WTC11 (cell line): ENCODE measurements around the gene COX14. TPM values are rescaled to one million over a fixed set of nuclear protein-coding genes. Genes with fewer than 3 reads are reported as not detected.

Source experiments
- CBFB ChIP-seq: sonication (generic); formaldehyde crosslinking; IDR thresholded peaks from 2 replicates; pipeline ENCODE4 v1.8.1; 2022; ENCODE audit warnings: mild to moderate bottlenecking, low read depth, missing genetic modification reagents
- CREB1 ChIP-seq: sonication (generic); formaldehyde crosslinking; IDR thresholded peaks from 2 replicates; pipeline ENCODE4 v1.8.0; 2023; ENCODE audit warnings: mild to moderate bottlenecking, missing genetic modification reagents
- CTCF ChIP-seq: fragments of 200-600 bp; IDR thresholded peaks from 2 replicates; pipeline ENCODE4 v1.8.0; 2022; ENCODE audit warnings: antibody characterized with exemption
- ESRRA ChIP-seq: sonication (generic); formaldehyde crosslinking; IDR thresholded peaks from 2 replicates; pipeline ENCODE4 v1.8.1; 2022; ENCODE audit warnings: mild to moderate bottlenecking, missing genetic modification reagents, borderline replicate concordance
- GRHL2 ChIP-seq: fragments of 250-450 bp; sonication (Bioruptor Pico); IDR thresholded peaks from 2 replicates; pipeline ENCODE4 v1.8.0; 2022; ENCODE audit warnings: mild to moderate bottlenecking, moderate library complexity; ENCODE audit not compliant: insufficient replicate concordance, severe bottlenecking
- HMGA2 ChIP-seq: fragments of 250-450 bp; sonication (Bioruptor Pico); IDR thresholded peaks from 2 replicates; pipeline ENCODE4 v1.4.0; 2021; ENCODE audit warnings: mild to moderate bottlenecking, moderate library complexity
- MXD4 ChIP-seq: fragments of 250-450 bp; sonication (Bioruptor Pico); IDR thresholded peaks from 2 replicates; pipeline ENCODE4 v1.8.0; 2021; ENCODE audit warnings: mild to moderate bottlenecking, moderate library complexity, borderline replicate concordance
- MYBL2 ChIP-seq: sonication (generic); formaldehyde crosslinking; IDR thresholded peaks from 2 replicates; pipeline ENCODE4 v1.8.1; 2023; ENCODE audit warnings: mild to moderate bottlenecking, moderate library complexity, missing genetic modification reagents
- NFATC4 ChIP-seq: fragments of 250-450 bp; sonication (Bioruptor Pico); IDR thresholded peaks from 2 replicates; pipeline ENCODE4 v1.9.0; 2021; ENCODE audit warnings: mild to moderate bottlenecking
- NFE2L1 ChIP-seq: sonication (generic); formaldehyde crosslinking; IDR thresholded peaks from 2 replicates; pipeline ENCODE4 v1.8.1; 2023; ENCODE audit warnings: missing genetic modification reagents
- NFYB ChIP-seq: sonication (generic); formaldehyde crosslinking; conservative IDR thresholded peaks from 2 replicates; pipeline ENCODE4 v1.8.0; 2022; ENCODE audit warnings: low read depth, missing genetic modification reagents
- NR3C1 ChIP-seq: sonication (generic); formaldehyde crosslinking; conservative IDR thresholded peaks from 2 replicates; pipeline ENCODE4 v1.8.1; 2023; ENCODE audit warnings: low read depth, mild to moderate bottlenecking, missing genetic modification reagents
- PRRX2 ChIP-seq: fragments of 250-450 bp; sonication (Bioruptor Pico); IDR thresholded peaks from 2 replicates; pipeline ENCODE4 v1.8.0; 2021; ENCODE audit warnings: mild to moderate bottlenecking
- SMAD3 ChIP-seq: sonication (generic); formaldehyde crosslinking; IDR thresholded peaks from 2 replicates; pipeline ENCODE4 v1.8.0; 2022; ENCODE audit warnings: missing genetic modification reagents, mild to moderate bottlenecking, borderline replicate concordance
- SMAD4 ChIP-seq: sonication (generic); formaldehyde crosslinking; IDR thresholded peaks from 2 replicates; pipeline ENCODE4 v1.8.0; 2022; ENCODE audit warnings: mild to moderate bottlenecking, missing genetic modification reagents
- SOX15 ChIP-seq: fragments of 250-450 bp; sonication (Bioruptor Pico); IDR thresholded peaks from 2 replicates; pipeline ENCODE4 v1.9.0; 2021; ENCODE audit warnings: mild to moderate bottlenecking
- SP1 ChIP-seq: sonication (generic); formaldehyde crosslinking; conservative IDR thresholded peaks from 2 replicates; pipeline ENCODE4 v1.8.1; 2022; ENCODE audit warnings: missing genetic modification reagents
- STAT6 ChIP-seq: sonication (generic); formaldehyde crosslinking; conservative IDR thresholded peaks from 2 replicates; pipeline ENCODE4 v1.8.1; 2023; ENCODE audit warnings: mild to moderate bottlenecking, low read depth, missing genetic modification reagents, moderate library complexity
- TP53 ChIP-seq: sonication (generic); formaldehyde crosslinking; IDR thresholded peaks from 2 replicates; pipeline ENCODE4 v1.8.1; 2023; ENCODE audit warnings: mild to moderate bottlenecking, missing genetic modification reagents
- ZBTB21 ChIP-seq: sonication (generic); formaldehyde crosslinking; IDR thresholded peaks from 2 replicates; pipeline ENCODE4 v1.8.1; 2023; ENCODE audit warnings: mild to moderate bottlenecking, missing genetic modification reagents, borderline replicate concordance
- ZMAT4 ChIP-seq: fragments of 250-450 bp; sonication (Bioruptor Pico); IDR thresholded peaks from 2 replicates; pipeline ENCODE4 v1.9.0; 2021; ENCODE audit warnings: mild to moderate bottlenecking
- ZNF121 ChIP-seq: sonication (generic); formaldehyde crosslinking; IDR thresholded peaks from 2 replicates; pipeline ENCODE4 v1.8.0; 2023; ENCODE audit warnings: missing genetic modification reagents
- ZNF138 ChIP-seq: sonication (generic); formaldehyde crosslinking; conservative IDR thresholded peaks from 2 replicates; pipeline ENCODE4 v1.8.1; 2022; ENCODE audit warnings: mild to moderate bottlenecking, moderate library complexity, missing genetic modification reagents
- ZNF416 ChIP-seq: fragments of 250-450 bp; sonication (Bioruptor Pico); IDR thresholded peaks from 2 replicates; pipeline ENCODE4 v1.9.0; 2021; ENCODE audit warnings: mild to moderate bottlenecking, inconsistent platforms
- ZNF423 ChIP-seq: fragments of 250-450 bp; sonication (Bioruptor Pico); IDR thresholded peaks from 2 replicates; pipeline ENCODE4 v2.1.2; 2022; ENCODE audit warnings: mild to moderate bottlenecking, moderate library complexity
- ZNF425 ChIP-seq: fragments of 250-450 bp; sonication (Bioruptor Pico); conservative IDR thresholded peaks from 2 replicates; pipeline ENCODE4 v1.9.0; 2021; ENCODE audit warnings: mild to moderate bottlenecking
- total RNA-seq: library from RNA; stranded (reverse); gene quantifications from 3 replicates; pipeline ENCODE4 v1.2.3, GENCODE V29; 2021
- TF ChIP-seq, protein P1 (sequence below): sonication (generic); formaldehyde crosslinking; IDR thresholded peaks from 2 replicates; pipeline ENCODE4 v1.8.0; 2022; ENCODE audit warnings: mild to moderate bottlenecking, missing genetic modification reagents
- TF ChIP-seq, protein P2 (sequence below): sonication (generic); formaldehyde crosslinking; IDR thresholded peaks from 2 replicates; pipeline ENCODE4 v1.8.0; 2023; ENCODE audit warnings: mild to moderate bottlenecking, missing genetic modification reagents

Gene COX14
- total RNA-seq, 1 experiment from 2014 or later = 41.4 TPM

DNA sequence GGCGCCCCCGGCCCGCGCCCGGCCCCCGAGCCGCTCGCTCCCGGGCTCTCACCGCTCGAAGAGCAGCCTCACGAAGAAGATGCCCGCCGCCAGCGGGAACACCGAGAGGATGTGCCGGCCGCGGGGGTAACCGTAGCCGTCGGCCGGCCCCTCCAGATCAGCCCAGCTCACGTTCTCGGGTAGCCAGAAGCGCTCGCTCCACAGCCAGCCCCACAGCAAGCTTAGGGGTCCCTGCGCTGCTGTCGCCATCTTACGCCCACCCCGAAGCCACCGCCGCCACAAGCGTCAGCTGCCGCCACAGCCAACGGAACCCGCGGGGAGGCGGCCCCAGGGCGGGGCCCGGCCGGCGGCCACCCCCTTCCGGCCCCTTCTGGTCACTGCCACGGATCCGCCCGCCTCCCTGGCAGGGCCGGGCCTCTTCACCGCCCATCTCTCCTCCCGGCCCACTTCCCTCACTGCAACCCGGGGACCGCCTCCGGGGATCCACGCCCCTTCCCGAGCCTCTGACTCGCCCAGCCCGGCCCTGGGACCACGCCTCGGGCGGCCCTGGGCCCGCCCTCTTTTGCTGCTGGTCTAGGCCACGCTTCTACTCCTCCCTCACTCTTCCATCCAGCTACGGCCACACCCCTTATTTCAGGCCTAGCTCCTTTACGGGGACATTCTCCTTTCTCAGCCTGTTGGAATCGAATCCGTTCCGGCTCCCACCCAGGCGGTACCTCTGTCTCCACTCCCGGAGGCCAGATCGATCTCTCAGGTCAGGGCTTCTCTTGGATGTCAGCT, 55.2 kb downstream of the COX14 start, which contains the start of gene CERS5 (continued):
- no peak for TF ChIP-seq ZNF138 (CRISPR knock-in tag)
- no peak for TF ChIP-seq SOX15 (CRISPR knock-in tag)
- no peak for TF ChIP-seq NFE2L1 (CRISPR knock-in tag)
- TF ChIP-seq PRRX2 (CRISPR knock-in tag) = no peak
- TF ChIP-seq ZNF425 = no peak
- TF ChIP-seq ESRRA (CRISPR knock-in tag) = no peak
- TF ChIP-seq ZNF423 (CRISPR knock-in tag) = no peak
- TF ChIP-seq ZMAT4 (CRISPR knock-in tag) = no peak
- TF ChIP-seq, protein P1, sequence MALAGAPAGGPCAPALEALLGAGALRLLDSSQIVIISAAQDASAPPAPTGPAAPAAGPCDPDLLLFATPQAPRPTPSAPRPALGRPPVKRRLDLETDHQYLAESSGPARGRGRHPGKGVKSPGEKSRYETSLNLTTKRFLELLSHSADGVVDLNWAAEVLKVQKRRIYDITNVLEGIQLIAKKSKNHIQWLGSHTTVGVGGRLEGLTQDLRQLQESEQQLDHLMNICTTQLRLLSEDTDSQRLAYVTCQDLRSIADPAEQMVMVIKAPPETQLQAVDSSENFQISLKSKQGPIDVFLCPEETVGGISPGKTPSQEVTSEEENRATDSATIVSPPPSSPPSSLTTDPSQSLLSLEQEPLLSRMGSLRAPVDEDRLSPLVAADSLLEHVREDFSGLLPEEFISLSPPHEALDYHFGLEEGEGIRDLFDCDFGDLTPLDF (CRISPR knock-in tag) = no peak
- TF ChIP-seq MYBL2 (CRISPR knock-in tag) = 0 out of 2 replicates have a peak, but pooled peaks have one; percentile 63
- TF ChIP-seq GRHL2 (CRISPR knock-in tag) = no peak
- TF ChIP-seq STAT6 (CRISPR knock-in tag) = no peak
- no peak for TF ChIP-seq NFATC4 (CRISPR knock-in tag)
- TF ChIP-seq CTCF = 0 out of 2 replicates have a peak, but pooled peaks have one; percentile 23
- peak; percentile 74; the same call in 1 of the 2 replicates for TF ChIP-seq SP1
- TF ChIP-seq HMGA2 (CRISPR knock-in tag) = no peak
- peak; percentile 59; the same call in 1 of the 2 replicates for TF ChIP-seq ZNF416 (CRISPR knock-in tag)
- no peak for TF ChIP-seq TP53 (CRISPR knock-in tag)
- no peak for TF ChIP-seq CBFB (CRISPR knock-in tag)
- TF ChIP-seq SMAD3 (CRISPR knock-in tag) = no peak
- TF ChIP-seq NR3C1 (CRISPR knock-in tag) = no peak
- TF ChIP-seq, protein P2, sequence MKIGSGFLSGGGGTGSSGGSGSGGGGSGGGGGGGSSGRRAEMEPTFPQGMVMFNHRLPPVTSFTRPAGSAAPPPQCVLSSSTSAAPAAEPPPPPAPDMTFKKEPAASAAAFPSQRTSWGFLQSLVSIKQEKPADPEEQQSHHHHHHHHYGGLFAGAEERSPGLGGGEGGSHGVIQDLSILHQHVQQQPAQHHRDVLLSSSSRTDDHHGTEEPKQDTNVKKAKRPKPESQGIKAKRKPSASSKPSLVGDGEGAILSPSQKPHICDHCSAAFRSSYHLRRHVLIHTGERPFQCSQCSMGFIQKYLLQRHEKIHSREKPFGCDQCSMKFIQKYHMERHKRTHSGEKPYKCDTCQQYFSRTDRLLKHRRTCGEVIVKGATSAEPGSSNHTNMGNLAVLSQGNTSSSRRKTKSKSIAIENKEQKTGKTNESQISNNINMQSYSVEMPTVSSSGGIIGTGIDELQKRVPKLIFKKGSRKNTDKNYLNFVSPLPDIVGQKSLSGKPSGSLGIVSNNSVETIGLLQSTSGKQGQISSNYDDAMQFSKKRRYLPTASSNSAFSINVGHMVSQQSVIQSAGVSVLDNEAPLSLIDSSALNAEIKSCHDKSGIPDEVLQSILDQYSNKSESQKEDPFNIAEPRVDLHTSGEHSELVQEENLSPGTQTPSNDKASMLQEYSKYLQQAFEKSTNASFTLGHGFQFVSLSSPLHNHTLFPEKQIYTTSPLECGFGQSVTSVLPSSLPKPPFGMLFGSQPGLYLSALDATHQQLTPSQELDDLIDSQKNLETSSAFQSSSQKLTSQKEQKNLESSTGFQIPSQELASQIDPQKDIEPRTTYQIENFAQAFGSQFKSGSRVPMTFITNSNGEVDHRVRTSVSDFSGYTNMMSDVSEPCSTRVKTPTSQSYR (CRISPR knock-in tag) = no peak
- TF ChIP-seq ZBTB21 (CRISPR knock-in tag) = no peak
- TF ChIP-seq MXD4 (CRISPR knock-in tag) = no peak
- TF ChIP-seq CREB1 (CRISPR knock-in tag) = no peak
- no peak for TF ChIP-seq ZNF121 (CRISPR knock-in tag)
- no peak for TF ChIP-seq SMAD4 (CRISPR knock-in tag)
- TF ChIP-seq NFYB (CRISPR knock-in tag) = no peak
